SK-N-SH (cell line): ENCODE measurements around the gene C15orf40. TPM values are rescaled to one million over a fixed set of nuclear protein-coding genes. Genes with fewer than 3 reads are reported as not detected.

ENCODE experiments used
- CTCF ChIA-PET: fragments of 300-600, 350-600 bp; formaldehyde crosslinking; extraction: SDS; loops from one replicate; lab custom pipeline; 2021; lab: Yijun Ruan, JAX
- POLR2A ChIA-PET: fragments of 350-600 bp; sonication (Branson Sonifier 250); formaldehyde crosslinking; extraction: SDS; loops from one replicate; lab custom pipeline; 2020; ENCODE audit warnings: antibody characterized with exemption, inconsistent platforms; lab: Yijun Ruan, JAX
- DNase-seq: peaks from one replicate; pipeline ENCODE4 v3.0.0; 2012
- H2AFZ ChIP-seq: fragments of 200-600 bp; sonication (generic); 2 replicates; pipeline ENCODE4 v1.8.1; 2016; ENCODE audit warnings: antibody characterized with exemption, mild to moderate bottlenecking, low read depth
- H3F3A ChIP-seq: fragments of 200-600 bp; sonication (generic); replicated peaks from 2 replicates; pipeline ENCODE3; 2016; ENCODE audit warnings: antibody characterized with exemption, mild to moderate bottlenecking; ENCODE audit not compliant: insufficient read depth
- H3K27ac ChIP-seq, 2 experiments: fragments of 200-500 bp in 1 of 2; fragments of 200-600 bp in 1 of 2; sonication (Bioruptor generic) in 1 of 2; sonication (generic), shearing (Covaris generic) in 1 of 2; 2 replicates each; pipeline versions ENCODE4 v1.5.1 to v1.6.1; 2014 to 2016; ENCODE audit warnings: low read depth in 2 of 2, inconsistent platforms in 1 of 2, low read length in 1 of 2, mild to moderate bottlenecking in 1 of 2, mixed read lengths in 1 of 2
- H3K27me3 ChIP-seq: fragments of 200-600 bp; sonication (generic), shearing (Covaris generic); 2 replicates; pipeline ENCODE4 v1.6.1; 2016; ENCODE audit warnings: mixed run types; ENCODE audit not compliant: insufficient read depth
- H3K36me3 ChIP-seq, 2 experiments: fragments of 200-500 bp in 1 of 2; fragments of 200-600 bp in 1 of 2; sonication (Bioruptor generic) in 1 of 2; sonication (generic) in 1 of 2; replicated peaks in 1 of 2; 2 replicates each; pipeline versions ENCODE3 to v1.5.1; 2014 to 2016; ENCODE audit warnings: low read length in 1 of 2, mild to moderate bottlenecking in 1 of 2; ENCODE audit not compliant: insufficient read depth in 2 of 2, control insufficient read depth in 1 of 2
- H3K4me1 ChIP-seq, 2 experiments: fragments of 200-500 bp in 1 of 2; fragments of 200-600 bp in 1 of 2; sonication (Bioruptor generic) in 1 of 2; sonication (generic), shearing (Covaris generic) in 1 of 2; 2 replicates each; pipeline versions ENCODE4 v1.5.1 to v1.6.1; 2014 to 2016; ENCODE audit warnings: low read depth in 1 of 2, low read length in 1 of 2, mixed run types in 1 of 2; ENCODE audit not compliant: insufficient read depth in 2 of 2, control insufficient read depth in 1 of 2
- H3K4me2 ChIP-seq: fragments of 200-600 bp; sonication (generic), shearing (Covaris generic); 2 replicates; pipeline ENCODE4 v1.6.1; 2017; ENCODE audit warnings: mixed run types
- H3K4me3 ChIP-seq, 2 experiments: fragments of 200-500 bp in 1 of 2; fragments of 200-600 bp in 1 of 2; sonication (Bioruptor generic) in 1 of 2; sonication (generic), shearing (Covaris generic) in 1 of 2; 2 replicates each; pipeline versions ENCODE4 v1.5.1 to v1.8.1; 2014 to 2016; ENCODE audit warnings: low read depth in 2 of 2, inconsistent platforms in 1 of 2, low read length in 1 of 2, mild to moderate bottlenecking in 1 of 2, mixed read lengths in 1 of 2, moderate library complexity in 1 of 2
- H3K79me2 ChIP-seq: fragments of 200-600 bp; sonication (generic); 2 replicates; pipeline ENCODE4 v1.8.1; 2017; ENCODE audit warnings: mild to moderate bottlenecking; ENCODE audit not compliant: insufficient read depth
- H3K9ac ChIP-seq: fragments of 200-600 bp; sonication (generic); 2 replicates; pipeline ENCODE4 v1.6.1; 2017; ENCODE audit warnings: mixed run types
- H3K9me2 ChIP-seq: fragments of 200-600 bp; sonication (generic); 2 replicates; pipeline ENCODE4 v1.6.1; 2017; ENCODE audit warnings: mixed run types
- H3K9me3 ChIP-seq: fragments of 200-600 bp; sonication (generic); 2 replicates; pipeline ENCODE4 v1.6.1; 2017; ENCODE audit warnings: mixed run types, mild to moderate bottlenecking, moderate library complexity
- H4K20me1 ChIP-seq: fragments of 200-600 bp; sonication (generic); 2 replicates; pipeline ENCODE4 v1.6.1; 2017; ENCODE audit warnings: mild to moderate bottlenecking, mixed run types; ENCODE audit not compliant: insufficient read depth
- CTCF ChIP-seq: fragments of 200-600 bp; sonication (generic); IDR thresholded peaks from 2 replicates; pipeline ENCODE4 v1.6.1; 2017; ENCODE audit warnings: antibody characterized with exemption, mild to moderate bottlenecking, moderate library complexity
- EP300 ChIP-seq, 2 experiments: IDR thresholded peaks; 2 replicates each; pipeline versions ENCODE4 v1.4.0 to v1.6.1; 2012; ENCODE audit warnings: borderline replicate concordance in 1 of 2, low read depth in 1 of 2, low read length in 1 of 2
- EZH2phosphoT487 ChIP-seq: fragments of 200-600 bp; sonication (generic); IDR thresholded peaks from 2 replicates; pipeline ENCODE4 v1.6.1; 2017; ENCODE audit warnings: low read depth, mixed run types, mild to moderate bottlenecking, antibody characterized with exemption, moderate library complexity, borderline replicate concordance
- FOSL2 ChIP-seq: IDR thresholded peaks from 2 replicates; pipeline ENCODE4 v1.4.0; 2012; ENCODE audit warnings: low read depth, mild to moderate bottlenecking, moderate library complexity, borderline replicate concordance
- FOXJ3 ChIP-seq: sonication (generic); formaldehyde crosslinking; IDR thresholded peaks from 2 replicates; pipeline ENCODE4 v1.5.1; 2020; ENCODE audit warnings: mild to moderate bottlenecking, missing genetic modification reagents
- GATA2 ChIP-seq: sonication (generic); formaldehyde crosslinking; IDR thresholded peaks from 2 replicates; pipeline ENCODE4 v1.5.0; 2020; ENCODE audit warnings: mild to moderate bottlenecking, missing genetic modification reagents
- IRF3 ChIP-seq: fragments of 150-350 bp; IDR thresholded peaks from 2 replicates; pipeline ENCODE4 v1.6.1; 2016; ENCODE audit warnings: mild to moderate bottlenecking, low read depth, low read length
- JUND ChIP-seq: IDR thresholded peaks from 2 replicates; pipeline ENCODE4 v1.4.0; 2012
- MXI1 ChIP-seq: IDR thresholded peaks from 2 replicates; pipeline ENCODE4 v1.6.1; 2012; ENCODE audit warnings: mild to moderate bottlenecking, low read depth, low read length, improper control_type of control experiment
- NFIC ChIP-seq: IDR thresholded peaks from 2 replicates; pipeline ENCODE4 v1.4.0; 2012; ENCODE audit warnings: borderline replicate concordance
- POLR2AphosphoS5 ChIP-seq: IDR thresholded peaks from 2 replicates; pipeline ENCODE4 v1.6.1; 2012; ENCODE audit warnings: low read depth, low read length
- RFX5 ChIP-seq: IDR thresholded peaks from 2 replicates; pipeline ENCODE4 v1.6.1; 2012; ENCODE audit warnings: mild to moderate bottlenecking, improper control_type of control experiment, low read length
- RXRA ChIP-seq: IDR thresholded peaks from 2 replicates; pipeline ENCODE4 v1.4.0; 2012; ENCODE audit warnings: low read depth, mild to moderate bottlenecking, borderline replicate concordance
- SMC3 ChIP-seq: IDR thresholded peaks from 2 replicates; pipeline ENCODE4 v1.6.1; 2012; ENCODE audit warnings: low read depth, low read length, improper control_type of control experiment
- TCF12 ChIP-seq: IDR thresholded peaks from 2 replicates; pipeline ENCODE4 v1.4.0; 2012
- TEAD4 ChIP-seq: IDR thresholded peaks from 2 replicates; pipeline ENCODE4 v1.4.0; 2012; ENCODE audit warnings: mild to moderate bottlenecking, borderline replicate concordance; ENCODE audit not compliant: insufficient read depth
- YY1 ChIP-seq: IDR thresholded peaks from 2 replicates; pipeline ENCODE4 v1.4.0; 2012; ENCODE audit warnings: low read depth, mild to moderate bottlenecking
- WGBS: methylation state at CpG from one replicate; pipeline ENCODE4 v1.1.6; 2017; ENCODE audit warnings: low lambda C conversion rate; 5-methylcytosine and 5-hydroxymethylcytosine counted together
- polyA plus RNA-seq, 3 experiments: library from polyadenylated mRNA; depleted of rRNA; stranded (reverse); fragments of >200 nt; gene quantifications; 2 replicates each; pipeline ENCODE4 v1.2.3, GENCODE V29; 2012
- TF ChIP-seq, protein P1 (sequence below): fragments of 150-350 bp; IDR thresholded peaks from 2 replicates; pipeline ENCODE4 v1.6.1; 2017; ENCODE audit warnings: antibody characterized with exemption, low read length, low read depth, borderline replicate concordance
- TF ChIP-seq, protein P2 (sequence below): IDR thresholded peaks from 2 replicates; pipeline ENCODE4 v1.6.1; 2012; ENCODE audit warnings: mild to moderate bottlenecking, low read depth, low read length, moderate library complexity

Gene C15orf40
- polyA plus RNA-seq, 1 of the 3 experiments (the other 2 are of a cell fraction) = 44.1 TPM

DNA sequence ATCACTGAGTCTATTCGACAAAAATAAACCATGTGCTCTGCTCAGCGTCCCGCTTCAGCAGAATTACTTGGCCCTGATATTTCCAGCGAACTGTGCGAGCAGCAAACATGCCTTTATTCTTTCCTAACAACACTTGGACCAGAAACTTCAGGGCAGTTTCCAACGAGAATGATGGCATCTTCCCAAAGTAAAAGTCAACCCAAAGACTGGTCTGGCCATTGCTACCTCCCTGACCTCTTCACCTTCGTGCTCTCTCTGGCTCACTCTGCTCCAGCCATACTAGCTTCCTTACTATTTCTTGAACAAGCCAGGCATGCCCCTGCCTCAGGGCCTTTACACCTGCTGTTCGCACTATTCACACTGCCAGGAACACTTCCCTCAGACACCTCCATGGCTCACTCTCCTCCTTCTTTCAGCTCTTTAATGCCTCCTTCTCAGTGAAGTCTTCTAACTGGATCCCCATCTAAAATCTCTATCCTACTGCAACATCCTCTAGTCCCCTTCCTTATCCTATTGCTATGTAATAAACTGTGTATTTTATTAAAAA is 65.2 kb downstream of the C15orf40 start:
- ChIA-PET CTCF (no interaction called here), POLR2A (no interaction called here)
- H3K4me3 ChIP-seq = no peak overlapping the region
- no peaks in the 10 kb centered on the region for H3K36me3 ChIP-seq
- H3K9me2 ChIP-seq = no peaks in the 10 kb centered on the region
- H3K9me3 ChIP-seq = no peaks in the 10 kb centered on the region
- no peaks in the 10 kb centered on the region for H4K20me1 ChIP-seq
- H2AFZ ChIP-seq = no peak overlapping the region
- H3K79me2 ChIP-seq = no peaks in the 10 kb centered on the region
- TF ChIP-seq FOXJ3 (CRISPR knock-in tag) (no peak), TEAD4 (no peak), GATA2 (CRISPR knock-in tag) (no peak), SMC3 (no peak), MXI1 (no peak), RFX5 (no peak), CTCF (no peak), NFIC (no peak), EP300 (IDR thresholded peaks at IDR 0.05; ENCODE audit: borderline replicate concordance in 1 of 2, low read depth in 1 of 2, low read length in 1 of 2) (no peak), RXRA (no peak), IRF3 (no peak), FOSL2 (no peak), EZH2phosphoT487 (no peak), YY1 (no peak), JUND (no peak), TCF12 (no peak), POLR2AphosphoS5 (no peak)
- TF ChIP-seq, protein P1, sequence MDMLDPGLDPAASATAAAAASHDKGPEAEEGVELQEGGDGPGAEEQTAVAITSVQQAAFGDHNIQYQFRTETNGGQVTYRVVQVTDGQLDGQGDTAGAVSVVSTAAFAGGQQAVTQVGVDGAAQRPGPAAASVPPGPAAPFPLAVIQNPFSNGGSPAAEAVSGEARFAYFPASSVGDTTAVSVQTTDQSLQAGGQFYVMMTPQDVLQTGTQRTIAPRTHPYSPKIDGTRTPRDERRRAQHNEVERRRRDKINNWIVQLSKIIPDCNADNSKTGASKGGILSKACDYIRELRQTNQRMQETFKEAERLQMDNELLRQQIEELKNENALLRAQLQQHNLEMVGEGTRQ = no peak
- TF ChIP-seq, protein P2, sequence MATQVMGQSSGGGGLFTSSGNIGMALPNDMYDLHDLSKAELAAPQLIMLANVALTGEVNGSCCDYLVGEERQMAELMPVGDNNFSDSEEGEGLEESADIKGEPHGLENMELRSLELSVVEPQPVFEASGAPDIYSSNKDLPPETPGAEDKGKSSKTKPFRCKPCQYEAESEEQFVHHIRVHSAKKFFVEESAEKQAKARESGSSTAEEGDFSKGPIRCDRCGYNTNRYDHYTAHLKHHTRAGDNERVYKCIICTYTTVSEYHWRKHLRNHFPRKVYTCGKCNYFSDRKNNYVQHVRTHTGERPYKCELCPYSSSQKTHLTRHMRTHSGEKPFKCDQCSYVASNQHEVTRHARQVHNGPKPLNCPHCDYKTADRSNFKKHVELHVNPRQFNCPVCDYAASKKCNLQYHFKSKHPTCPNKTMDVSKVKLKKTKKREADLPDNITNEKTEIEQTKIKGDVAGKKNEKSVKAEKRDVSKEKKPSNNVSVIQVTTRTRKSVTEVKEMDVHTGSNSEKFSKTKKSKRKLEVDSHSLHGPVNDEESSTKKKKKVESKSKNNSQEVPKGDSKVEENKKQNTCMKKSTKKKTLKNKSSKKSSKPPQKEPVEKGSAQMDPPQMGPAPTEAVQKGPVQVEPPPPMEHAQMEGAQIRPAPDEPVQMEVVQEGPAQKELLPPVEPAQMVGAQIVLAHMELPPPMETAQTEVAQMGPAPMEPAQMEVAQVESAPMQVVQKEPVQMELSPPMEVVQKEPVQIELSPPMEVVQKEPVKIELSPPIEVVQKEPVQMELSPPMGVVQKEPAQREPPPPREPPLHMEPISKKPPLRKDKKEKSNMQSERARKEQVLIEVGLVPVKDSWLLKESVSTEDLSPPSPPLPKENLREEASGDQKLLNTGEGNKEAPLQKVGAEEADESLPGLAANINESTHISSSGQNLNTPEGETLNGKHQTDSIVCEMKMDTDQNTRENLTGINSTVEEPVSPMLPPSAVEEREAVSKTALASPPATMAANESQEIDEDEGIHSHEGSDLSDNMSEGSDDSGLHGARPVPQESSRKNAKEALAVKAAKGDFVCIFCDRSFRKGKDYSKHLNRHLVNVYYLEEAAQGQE = no peak
- H3K4me2 ChIP-seq = no peak overlapping the region
- H3K4me1 ChIP-seq = no peaks in the 10 kb centered on the region; a peak in 1 of 4 replicates
- H3F3A ChIP-seq = no peaks in the 10 kb centered on the region
- 78% methylated on average over 8 of the region's 8 CpGs for WGBS
- no peaks in the 10 kb centered on the region for H3K27me3 ChIP-seq
- no peak for DNase-seq
- no peak overlapping the region for H3K9ac ChIP-seq
- no peak overlapping the region for H3K27ac ChIP-seq
